ENCODE data around the gene ZBTB38.

GRCh38 chr3:141355242-141355641 is 13.1 kb upstream of the ZBTB38 start:
- TF ChIP-seq REST (IDR thresholded peaks at IDR 0.05; ENCODE audit: borderline replicate concordance), result no peak
- TF ChIP-seq MXI1 (conservative IDR thresholded peaks at IDR 0.05; ENCODE audit: poor library complexity, severe bottlenecking), result no peak
- no peak for TF ChIP-seq CTCF (IDR thresholded peaks at IDR 0.05; ENCODE audit: poor library complexity, severe bottlenecking)
- TF ChIP-seq EZH2 (IDR thresholded peaks at IDR 0.05; ENCODE audit: borderline replicate concordance, insufficient read depth, low read length, poor library complexity, severe bottlenecking), result no peak

All from neural cell (in vitro differentiated cells).